ENCODE results near the gene STXBP5. TPM values are rescaled to one million over a fixed set of nuclear protein-coding genes. Genes with fewer than 3 reads are reported as not detected.

STXBP5 gene
- total and polyA plus RNA-seq, 2 of the 13 experiments (the other 11 are each of a cell fraction or from before 2014, with no cell fraction given), result 8.8 to 19.4 TPM

DNA sequence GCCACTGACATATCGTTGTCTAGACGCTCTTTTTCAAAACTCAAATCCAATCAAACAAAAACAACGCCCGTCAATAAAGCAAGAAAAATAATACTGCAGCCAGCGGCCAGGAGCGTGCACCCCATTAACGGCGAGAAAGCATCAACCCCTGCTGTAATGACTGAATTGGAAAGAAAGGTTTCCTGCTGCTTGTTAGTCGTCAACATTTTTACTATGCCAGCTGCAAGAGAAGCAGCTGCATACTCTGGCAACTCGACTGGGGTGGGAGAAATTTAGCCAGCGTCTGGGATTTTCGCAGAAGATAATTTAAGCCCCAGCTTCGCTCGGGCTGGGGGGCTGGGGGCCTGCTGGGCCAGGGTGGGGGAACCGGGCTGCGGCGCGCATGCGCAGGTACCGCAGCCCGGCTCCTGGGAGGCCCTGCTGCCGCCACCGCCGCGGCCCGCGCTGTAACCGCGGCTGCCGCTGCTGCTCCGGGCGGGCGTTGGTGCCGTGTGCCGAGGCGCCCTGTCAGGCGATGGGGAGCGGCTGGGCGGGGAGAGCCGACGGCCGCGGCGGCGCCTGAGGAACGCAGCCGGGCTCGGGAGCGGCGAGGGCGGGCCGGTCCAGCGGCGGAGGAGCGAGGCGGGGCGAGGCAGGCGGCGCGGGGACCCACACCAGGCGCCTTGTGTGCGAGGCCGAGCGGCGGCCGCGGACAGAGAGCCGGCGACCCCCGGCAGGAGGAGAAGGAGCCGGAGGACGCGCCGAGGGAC lies 732 bp upstream of the STXBP5 start (continued):
- TF ChIP-seq, protein P1, sequence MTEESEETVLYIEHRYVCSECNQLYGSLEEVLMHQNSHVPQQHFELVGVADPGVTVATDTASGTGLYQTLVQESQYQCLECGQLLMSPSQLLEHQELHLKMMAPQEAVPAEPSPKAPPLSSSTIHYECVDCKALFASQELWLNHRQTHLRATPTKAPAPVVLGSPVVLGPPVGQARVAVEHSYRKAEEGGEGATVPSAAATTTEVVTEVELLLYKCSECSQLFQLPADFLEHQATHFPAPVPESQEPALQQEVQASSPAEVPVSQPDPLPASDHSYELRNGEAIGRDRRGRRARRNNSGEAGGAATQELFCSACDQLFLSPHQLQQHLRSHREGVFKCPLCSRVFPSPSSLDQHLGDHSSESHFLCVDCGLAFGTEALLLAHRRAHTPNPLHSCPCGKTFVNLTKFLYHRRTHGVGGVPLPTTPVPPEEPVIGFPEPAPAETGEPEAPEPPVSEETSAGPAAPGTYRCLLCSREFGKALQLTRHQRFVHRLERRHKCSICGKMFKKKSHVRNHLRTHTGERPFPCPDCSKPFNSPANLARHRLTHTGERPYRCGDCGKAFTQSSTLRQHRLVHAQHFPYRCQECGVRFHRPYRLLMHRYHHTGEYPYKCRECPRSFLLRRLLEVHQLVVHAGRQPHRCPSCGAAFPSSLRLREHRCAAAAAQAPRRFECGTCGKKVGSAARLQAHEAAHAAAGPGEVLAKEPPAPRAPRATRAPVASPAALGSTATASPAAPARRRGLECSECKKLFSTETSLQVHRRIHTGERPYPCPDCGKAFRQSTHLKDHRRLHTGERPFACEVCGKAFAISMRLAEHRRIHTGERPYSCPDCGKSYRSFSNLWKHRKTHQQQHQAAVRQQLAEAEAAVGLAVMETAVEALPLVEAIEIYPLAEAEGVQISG (CRISPR knock-in tag; IDR thresholded peaks at IDR 0.05), result peak; percentile 56; the same call in 1 of the 2 replicates
- TF ChIP-seq ZNF253 (CRISPR knock-in tag; IDR thresholded peaks at IDR 0.05; ENCODE audit: borderline replicate concordance), result no peak
- TF ChIP-seq XBP1 (CRISPR knock-in tag; IDR thresholded peaks at IDR 0.05), result no peak
- peak; percentile 88 for TF ChIP-seq ZFX (CRISPR knock-in tag; IDR thresholded peaks at IDR 0.05; ENCODE audit: low read depth)
- TF ChIP-seq FUBP1 (CRISPR knock-in tag; IDR thresholded peaks at IDR 0.05; ENCODE audit: borderline replicate concordance), result no peak
- 0 out of 2 replicates have a peak, but pooled peaks have one; percentile 50 for TF ChIP-seq GATA4 (IDR thresholded peaks at IDR 0.05; ENCODE audit: borderline replicate concordance, low read depth)
- TF ChIP-seq HOXA9 (CRISPR knock-in tag; IDR thresholded peaks at IDR 0.05; ENCODE audit: borderline replicate concordance), result peak; percentile 79; the same call in 1 of the 2 replicates
- no peak for TF ChIP-seq ZNF20 (CRISPR knock-in tag; IDR thresholded peaks at IDR 0.05)
- TF ChIP-seq ZFP91 (CRISPR knock-in tag; IDR thresholded peaks at IDR 0.05; ENCODE audit: borderline replicate concordance), result no peak; the same call in 1 of the 2 replicates
- TF ChIP-seq FOXO1 (CRISPR knock-in tag; IDR thresholded peaks at IDR 0.05), result peak; percentile 50; the same call in 1 of the 2 replicates
- TF ChIP-seq RCOR2 (CRISPR knock-in tag; IDR thresholded peaks at IDR 0.05), result 0 out of 2 replicates have a peak, but pooled peaks have one; percentile 39
- peak; percentile 97 for TF ChIP-seq ZFY (CRISPR knock-in tag; IDR thresholded peaks at IDR 0.05)
- TF ChIP-seq ESRRA (CRISPR knock-in tag; IDR thresholded peaks at IDR 0.05; ENCODE audit: low read depth), result 0 out of 2 replicates have a peak, but pooled peaks have one; percentile 25
- TF ChIP-seq AHR (CRISPR knock-in tag; IDR thresholded peaks at IDR 0.05), result no peak; the same call in 1 of the 2 replicates
- no peak for TF ChIP-seq ZBTB7A (CRISPR knock-in tag; IDR thresholded peaks at IDR 0.05)
- TF ChIP-seq ZNF232 (CRISPR knock-in tag; IDR thresholded peaks at IDR 0.05; ENCODE audit: borderline replicate concordance), result peak; percentile 42; the same call in 1 of the 2 replicates
- no peak for TF ChIP-seq GRHL1 (CRISPR knock-in tag; conservative IDR thresholded peaks at IDR 0.05)
- TF ChIP-seq ZSCAN21 (CRISPR knock-in tag; IDR thresholded peaks at IDR 0.05; ENCODE audit: borderline replicate concordance), result 0 out of 2 replicates have a peak, but pooled peaks have one; percentile 32
- TF ChIP-seq JUNB (CRISPR knock-in tag; IDR thresholded peaks at IDR 0.05; ENCODE audit: borderline replicate concordance), result no peak
- TF ChIP-seq NR3C1 (CRISPR knock-in tag; IDR thresholded peaks at IDR 0.05), result no peak
